Ishikawa (cell line): Measurements from ENCODE around the gene KNOP1.

Experiments
- CEBPB ChIP-seq: IDR thresholded peaks from 2 replicates; pipeline ENCODE4 v1.6.1; 2012
- CREB1 ChIP-seq: IDR thresholded peaks from 2 replicates; pipeline ENCODE4 v1.6.1; 2012; ENCODE audit warnings: low read depth
- EGR1 ChIP-seq: IDR thresholded peaks from 2 replicates; pipeline ENCODE4 v1.6.1; 2012
- EP300 ChIP-seq: IDR thresholded peaks from 2 replicates; pipeline ENCODE4 v1.6.1; 2012; ENCODE audit warnings: borderline replicate concordance
- FOXM1 ChIP-seq: IDR thresholded peaks from 2 replicates; pipeline ENCODE4 v1.6.1; 2012; ENCODE audit warnings: low read depth, borderline replicate concordance
- MAX ChIP-seq: IDR thresholded peaks from 2 replicates; pipeline ENCODE4 v1.6.1; 2012
- NFIC ChIP-seq: IDR thresholded peaks from 2 replicates; pipeline ENCODE4 v1.6.1; 2012
- RAD21 ChIP-seq: IDR thresholded peaks from 2 replicates; pipeline ENCODE4 v1.6.1; 2012; ENCODE audit warnings: low read depth
- REST ChIP-seq: IDR thresholded peaks from 2 replicates; pipeline ENCODE4 v1.6.1; 2012; ENCODE audit warnings: low read depth, mild to moderate bottlenecking
- TAF1 ChIP-seq: IDR thresholded peaks from 2 replicates; pipeline ENCODE4 v1.6.1; 2012; ENCODE audit warnings: low read depth, mild to moderate bottlenecking
- TCF12 ChIP-seq: IDR thresholded peaks from 2 replicates; pipeline ENCODE4 v1.6.1; 2012; ENCODE audit warnings: low read depth
- TEAD4 ChIP-seq: IDR thresholded peaks from 2 replicates; pipeline ENCODE4 v1.6.1; 2012
- USF1 ChIP-seq: IDR thresholded peaks from 2 replicates; pipeline ENCODE4 v1.6.1; 2012
- YY1 ChIP-seq: IDR thresholded peaks from 2 replicates; pipeline ENCODE4 v1.6.1; 2012; ENCODE audit warnings: low read depth
- ZBTB7A ChIP-seq: IDR thresholded peaks from 2 replicates; pipeline ENCODE4 v1.6.1; 2012; ENCODE audit warnings: low read depth

KNOP1 gene

GRCh38 chr16:19655242-19655777 is 62.7 kb downstream of the KNOP1 start:
- no peak for TF ChIP-seq RAD21
- TF ChIP-seq TCF12: no peak
- no peak for TF ChIP-seq TAF1
- TF ChIP-seq CREB1: no peak

- TF ChIP-seq YY1 (no peak), TEAD4 (no peak), RAD21 (no peak), EGR1 (no peak), EP300 (no peak), ZBTB7A (no peak), REST (no peak), CREB1 (no peak), MAX (no peak), FOXM1 (no peak), USF1 (no peak), CEBPB (no peak), TAF1 (no peak), NFIC (no peak), TCF12 (no peak)
These were observed 63.9 kb downstream of the KNOP1 start for GRCh38 chr16:19654147-19654546.
